H9 (cell line): Measurements from ENCODE around the gene YY1. TPM values are rescaled to one million over a fixed set of nuclear protein-coding genes. Genes with fewer than 3 reads are reported as not detected.
A peak's percentile ranks its signal among the peaks of the same experiment; 100 is the strongest.

Experiments
- DNase-seq: peaks from one replicate; pipeline ENCODE4 v3.0.0-alpha.2; 2017
- H2AFZ ChIP-seq: one replicate; pipeline ENCODE4 v1.6.1; 2013; ENCODE audit warnings: mild to moderate bottlenecking, low read length, control low read depth, moderate library complexity
- H2AK5ac ChIP-seq: 2 replicates; pipeline ENCODE4 v1.6.1; 2013; ENCODE audit warnings: low read length, control low read depth, mixed read lengths; ENCODE audit not compliant: insufficient read length
- H2BK120ac ChIP-seq: one replicate; pipeline ENCODE4 v1.6.1; 2013; ENCODE audit warnings: low read depth, mild to moderate bottlenecking, low read length, control low read depth, inconsistent platforms; ENCODE audit not compliant: poor library complexity, severe bottlenecking
- H2BK12ac ChIP-seq: 2 replicates; pipeline ENCODE4 v1.6.1; 2013; ENCODE audit warnings: low read length, control low read depth, mixed read lengths, low read depth; ENCODE audit not compliant: insufficient read length
- H2BK15ac ChIP-seq: 2 replicates; pipeline ENCODE4 v1.6.1; 2013; ENCODE audit warnings: low read depth, low read length, control low read depth
- H2BK20ac ChIP-seq: one replicate; pipeline ENCODE4 v1.6.1; 2013; ENCODE audit warnings: low read depth, mild to moderate bottlenecking, low read length, control low read depth, inconsistent platforms; ENCODE audit not compliant: poor library complexity, severe bottlenecking
- H2BK5ac ChIP-seq: 2 replicates; pipeline ENCODE4 v1.6.1; 2013; ENCODE audit warnings: low read length, control low read depth, mixed read lengths; ENCODE audit not compliant: insufficient read length
- H3K14ac ChIP-seq: 2 replicates; pipeline ENCODE4 v1.6.1; 2013; ENCODE audit warnings: low read length, control low read depth; ENCODE audit not compliant: insufficient read depth
- H3K18ac ChIP-seq: 2 replicates; pipeline ENCODE4 v1.6.1; 2013; ENCODE audit warnings: low read depth, mild to moderate bottlenecking, mixed read lengths, low read length, control low read depth; ENCODE audit not compliant: insufficient read length
- H3K23ac ChIP-seq: 2 replicates; pipeline ENCODE4 v1.6.1; 2013; ENCODE audit warnings: low read length, control low read depth, mixed read lengths, low read depth; ENCODE audit not compliant: insufficient read length
- H3K23me2 ChIP-seq: 2 replicates; pipeline ENCODE4 v1.6.1; 2013; ENCODE audit warnings: low read depth, mild to moderate bottlenecking, mixed read lengths, low read length, control low read depth; ENCODE audit not compliant: insufficient read length, poor library complexity, severe bottlenecking
- H3K27ac ChIP-seq: 2 replicates; pipeline ENCODE4 v1.5.1; 2013; ENCODE audit warnings: low read length, control low read depth, mixed read lengths, low read depth; ENCODE audit not compliant: insufficient read length
- H3K27me3 ChIP-seq: 2 replicates; pipeline ENCODE4 v1.6.1; 2013; ENCODE audit warnings: low read length, control low read depth, inconsistent platforms; ENCODE audit not compliant: insufficient read depth
- H3K4ac ChIP-seq: 2 replicates; pipeline ENCODE4 v1.6.1; 2013; ENCODE audit warnings: low read depth, mild to moderate bottlenecking, control low read depth, inconsistent platforms, low read length, moderate library complexity
- H3K4me1 ChIP-seq: 2 replicates; pipeline ENCODE4 v1.6.1; 2013; ENCODE audit warnings: low read length, control low read depth, inconsistent platforms; ENCODE audit not compliant: insufficient read depth
- H3K4me2 ChIP-seq: 2 replicates; pipeline ENCODE4 v1.6.1; 2013; ENCODE audit warnings: low read length, control low read depth, mixed read lengths; ENCODE audit not compliant: insufficient read length, insufficient read depth
- H3K56ac ChIP-seq: 2 replicates; pipeline ENCODE4 v1.6.1; 2013; ENCODE audit warnings: low read depth, mild to moderate bottlenecking, mixed read lengths, low read length, control low read depth; ENCODE audit not compliant: insufficient read length
- H3K79me1 ChIP-seq: 2 replicates; pipeline ENCODE4 v1.6.1; 2013; ENCODE audit warnings: low read depth, mild to moderate bottlenecking, moderate library complexity, low read length, control low read depth, inconsistent platforms; ENCODE audit not compliant: insufficient read depth, poor library complexity, severe bottlenecking
- H3K79me2 ChIP-seq: 2 replicates; pipeline ENCODE4 v1.6.1; 2013; ENCODE audit warnings: low read length, control low read depth, inconsistent platforms; ENCODE audit not compliant: insufficient read depth
- H3K9ac ChIP-seq: 2 replicates; pipeline ENCODE4 v1.6.1; 2013; ENCODE audit warnings: low read length, control low read depth, mixed read lengths; ENCODE audit not compliant: insufficient read length; ENCODE audit errors: extremely low read depth
- H3K9me3 ChIP-seq: one replicate; pipeline ENCODE4 v1.6.1; 2013; ENCODE audit warnings: low read depth, low read length, inconsistent platforms; ENCODE audit not compliant: control insufficient read depth
- H3T11ph ChIP-seq: one replicate; pipeline ENCODE4 v1.6.1; 2013; ENCODE audit warnings: mild to moderate bottlenecking, low read length, control low read depth, inconsistent platforms
- H4K20me1 ChIP-seq: one replicate; pipeline ENCODE4 v1.6.1; 2013; ENCODE audit not compliant: control insufficient read depth, insufficient read length, insufficient read depth
- H4K5ac ChIP-seq: 2 replicates; pipeline ENCODE4 v1.6.1; 2013; ENCODE audit warnings: low read depth, mild to moderate bottlenecking, mixed read lengths, low read length, control low read depth; ENCODE audit not compliant: insufficient read length
- H4K8ac ChIP-seq: replicated peaks from 2 replicates; pipeline ENCODE4 v1.6.1; 2013; ENCODE audit warnings: low read length, control low read depth, mixed read lengths, low read depth; ENCODE audit not compliant: insufficient read length
- H4K91ac ChIP-seq: 2 replicates; pipeline ENCODE4 v1.6.1; 2013; ENCODE audit warnings: low read depth, mild to moderate bottlenecking, moderate library complexity, mixed read lengths, low read length, control low read depth; ENCODE audit not compliant: insufficient read length
- H3K27ac Mint-ChIP-seq, 3 experiments: 2 replicates in 2 of 3; 3 replicates in 1 of 3; pipeline ENCODE4 v1.8.0; 2020 to 2021; ENCODE audit warnings: mixed read lengths in 3 of 3, mild to moderate bottlenecking in 1 of 3, moderate library complexity in 1 of 3
- H3K27me3 Mint-ChIP-seq: 2 replicates; pipeline ENCODE4 v1.8.0; 2021; ENCODE audit warnings: low read depth, mild to moderate bottlenecking, moderate library complexity, mixed read lengths
- H3K36me3 Mint-ChIP-seq, 3 experiments: 2 replicates in 2 of 3; 3 replicates in 1 of 3; pipeline ENCODE4 v1.8.0; 2020 to 2021; ENCODE audit warnings: low read depth in 3 of 3, mixed read lengths in 3 of 3; ENCODE audit not compliant: insufficient read depth in 1 of 3
- H3K4me1 Mint-ChIP-seq, 2 experiments: 2 replicates each; pipeline ENCODE4 v1.8.0; 2020; ENCODE audit warnings: mixed read lengths in 2 of 2
- H3K4me3 Mint-ChIP-seq, 2 experiments: 2 replicates in 1 of 2; 3 replicates in 1 of 2; pipeline ENCODE4 v1.8.0; 2020 to 2021; ENCODE audit warnings: mild to moderate bottlenecking in 2 of 2, mixed read lengths in 2 of 2, moderate library complexity in 1 of 2
- H3K9me3 Mint-ChIP-seq, 2 experiments: 2 replicates in 1 of 2; 3 replicates in 1 of 2; pipeline ENCODE4 v1.8.0; 2020; ENCODE audit warnings: mild to moderate bottlenecking in 2 of 2, mixed read lengths in 2 of 2, moderate library complexity in 1 of 2
- CTCF ChIP-seq: fragments of 200-600 bp; sonication (generic); conservative IDR thresholded peaks from 3 replicates; pipeline ENCODE4 v1.8.0; 2021; ENCODE audit warnings: antibody characterized with exemption, mild to moderate bottlenecking
- WGBS: extraction: QIAGEN DNeasy Blood & Tissue Kit; methylation state at CpG from one replicate; pipeline ENCODE4 v1.1.7; 2013; ENCODE audit warnings: missing lambda C conversion rate, low lambda C conversion rate, mixed read lengths; ENCODE audit not compliant: insufficient read length; ENCODE audit errors: extremely low coverage; 5-methylcytosine and 5-hydroxymethylcytosine counted together
- microRNA-seq: library from miRNA; unstranded; fragments of <30 nt; microRNA quantifications from one replicate; pipeline ENCODE4, GENCODE V29; 2020; ENCODE audit warnings: borderline microRNAs expressed
- total RNA-seq: library from RNA; stranded (reverse); gene quantifications from 2 replicates; pipeline ENCODE4 v1.2.1, GENCODE V29; 2021

The YY1 gene
- total RNA-seq, 1 experiment from 2014 or later: 103 TPM

GRCh38 chr14:100332071-100332639, 93.2 kb downstream of the YY1 start:
- no CpG with 5 or more reads among the region's 11 CpGs for WGBS

More at GRCh38 chr14:100332071-100332639, 93.2 kb downstream of the YY1 start:
- no peaks in the 10 kb centered on the region for H4K20me1 ChIP-seq
- H2BK20ac ChIP-seq: no peak overlapping the region
- Mint-ChIP-seq H3K36me3 (peaks cover 17 to 29% (median 22%) of the 10 kb centered on the region in 3 experiments; a peak in 6 of 7 replicates), H3K27ac (peak overlapping the region in 2 of 3 experiments; percentile 48 to 95; a peak in 4 of 7 replicates), H3K4me3 (no peak overlapping the region), H3K9me3 (no peaks in the 10 kb centered on the region), H3K27me3 (no peaks in the 10 kb centered on the region), H3K4me1 (0 out of 4 replicates have a peak, but pooled peaks cover 0 to 3% of the 10 kb centered on the region in 2 experiments)
- H2AFZ ChIP-seq: no peak overlapping the region
- H3K4ac ChIP-seq: no peak overlapping the region
- H4K5ac ChIP-seq: no peak overlapping the region
- no peaks in the 10 kb centered on the region for H3K23me2 ChIP-seq
- no peak overlapping the region for H2AK5ac ChIP-seq
- H3K18ac ChIP-seq: no peak overlapping the region
- H4K8ac ChIP-seq: no peak overlapping the region
- DNase-seq: no peak
- H3K27me3 ChIP-seq: no peaks in the 10 kb centered on the region
- no peak overlapping the region for H3K56ac ChIP-seq
- H3T11ph ChIP-seq: no peak overlapping the region
- no peaks in the 10 kb centered on the region for H3K4me1 ChIP-seq
- no peak overlapping the region for H3K14ac ChIP-seq
- no peak overlapping the region for H2BK120ac ChIP-seq
- H3K23ac ChIP-seq: no peak overlapping the region
- no peak overlapping the region for H3K4me2 ChIP-seq
- H3K79me1 ChIP-seq: no peaks in the 10 kb centered on the region
- H3K9me3 ChIP-seq: no peaks in the 10 kb centered on the region
- no peak overlapping the region for H2BK15ac ChIP-seq
- no peak overlapping the region for H3K9ac ChIP-seq
- H4K91ac ChIP-seq: no peak overlapping the region
- no peak for TF ChIP-seq CTCF
- H2BK5ac ChIP-seq: no peak overlapping the region
- H3K27ac ChIP-seq: no peak overlapping the region
- H2BK12ac ChIP-seq: no peak overlapping the region
- no peaks in the 10 kb centered on the region for H3K79me2 ChIP-seq

Small RNA genes within 50 kb of the gene (microRNA-seq; reads per million reads assigned to microRNA genes)
- gene MIR345 (26.4 reads per million, percentile 57 among the genes with 10 or more reads in this experiment), gene MIR6764 (not detected)

Other genes with a start within 250 kb of the YY1 start
- gene EVL, start 173.7 kb upstream of the YY1 start, total RNA-seq: 53.2 and 55.1 TPM in 2 replicates
- gene DEGS2, start 79.5 kb upstream of the YY1 start, total RNA-seq: 0.59 and 0.72 TPM in 2 replicates
- 161 and 175 TPM in 2 replicates for gene SLC25A29, start 67.3 kb downstream of the YY1 start, total RNA-seq
- gene SLC25A47, start 84.2 kb downstream of the YY1 start, total RNA-seq: 0.13 TPM in 1 of 2 replicates, not detected in the other
- gene WDR25, start 137.3 kb downstream of the YY1 start, total RNA-seq: 6.2 and 7.4 TPM in 2 replicates